NCI-H69 (cell line): Measurements from ENCODE around the gene EYA4.

Experiments used
- DNase-seq: peaks from one replicate; lab custom pipeline; 2025; lab: John Stamatoyannopoulos, UW

Gene EYA4

GRCh38 chr6:133242637-133243585 is 1.8 kb downstream of the EYA4 start:
- peak; percentile 26 for DNase-seq

- no peak for DNase-seq
These were observed 2.7 kb downstream of the EYA4 start for GRCh38 chr6:133243723-133244305.

- DNase-seq, result no peak
These were observed 3.4 kb downstream of the EYA4 start for GRCh38 chr6:133244519-133244918.

GRCh38 chr6:133245007-133245406 is 3.9 kb downstream of the EYA4 start:
- DNase-seq, result no peak

- DNase-seq, result no peak
These were observed 4.3 kb downstream of the EYA4 start for GRCh38 chr6:133245422-133245903.

GRCh38 chr6:133247581-133247980 is 6.4 kb downstream of the EYA4 start:
- no peak for DNase-seq

- DNase-seq, result no peak
These were observed 7.3 kb downstream of the EYA4 start for GRCh38 chr6:133248241-133249001.

- DNase-seq, result no peak
These were observed 10.5 kb downstream of the EYA4 start for GRCh38 chr6:133251688-133252087.

- no peak for DNase-seq
These were observed 13.5 kb downstream of the EYA4 start for GRCh38 chr6:133254552-133255228.

GRCh38 chr6:133257545-133258105 is 16.5 kb downstream of the EYA4 start:
- DNase-seq, result no peak

GRCh38 chr6:133259561-133259960 is 18.4 kb downstream of the EYA4 start:
- no peak for DNase-seq

- no peak for DNase-seq
These were observed 21.6 kb downstream of the EYA4 start for GRCh38 chr6:133262804-133263203.

GRCh38 chr6:133265066-133265465 is 23.9 kb downstream of the EYA4 start:
- no peak for DNase-seq

GRCh38 chr6:133266186-133266585 is 25.0 kb downstream of the EYA4 start:
- no peak for DNase-seq

- DNase-seq, result no peak
These were observed 27.5 kb downstream of the EYA4 start for GRCh38 chr6:133268621-133269020.

GRCh38 chr6:133274813-133275212 is 33.7 kb downstream of the EYA4 start:
- DNase-seq, result no peak

GRCh38 chr6:133275213-133275612 is 34.1 kb downstream of the EYA4 start:
- DNase-seq, result no peak

- no peak for DNase-seq
These were observed 36.2 kb downstream of the EYA4 start for GRCh38 chr6:133277228-133277899.

- DNase-seq, result no peak
These were observed 36.9 kb downstream of the EYA4 start for GRCh38 chr6:133277900-133278545.

- no peak for DNase-seq
These were observed 45.6 kb downstream of the EYA4 start for GRCh38 chr6:133286765-133287164.

- DNase-seq, result no peak
These were observed 47.5 kb downstream of the EYA4 start for GRCh38 chr6:133288662-133289061.
